IPS-18a (cell line): Measurements from ENCODE around the gene RHOA.
A peak's percentile ranks its signal among the peaks of the same experiment; 100 is the strongest.

ENCODE experiments used
- H3K27ac ChIP-seq: one replicate; pipeline ENCODE4 v1.5.1; 2013; ENCODE audit warnings: low read length
- H3K27me3 ChIP-seq: one replicate; pipeline ENCODE4 v1.6.1; 2013; ENCODE audit warnings: mild to moderate bottlenecking, low read length; ENCODE audit not compliant: control insufficient read depth, insufficient read depth
- H3K36me3 ChIP-seq: one replicate; pipeline ENCODE4 v1.6.1; 2013; ENCODE audit warnings: low read depth, low read length; ENCODE audit not compliant: control insufficient read depth
- H3K4me1 ChIP-seq: one replicate; pipeline ENCODE4 v1.6.1; 2013; ENCODE audit warnings: low read depth, low read length; ENCODE audit not compliant: control insufficient read depth
- H3K4me3 ChIP-seq: one replicate; pipeline ENCODE4 v1.5.1; 2013; ENCODE audit warnings: low read length
- H3K9ac ChIP-seq: one replicate; pipeline ENCODE4 v1.6.1; 2013; ENCODE audit warnings: mild to moderate bottlenecking, low read length, moderate library complexity
- H3K9me3 ChIP-seq: one replicate; pipeline ENCODE4 v1.6.1; 2013; ENCODE audit warnings: low read depth, low read length; ENCODE audit not compliant: control insufficient read depth

RHOA gene

DNA sequence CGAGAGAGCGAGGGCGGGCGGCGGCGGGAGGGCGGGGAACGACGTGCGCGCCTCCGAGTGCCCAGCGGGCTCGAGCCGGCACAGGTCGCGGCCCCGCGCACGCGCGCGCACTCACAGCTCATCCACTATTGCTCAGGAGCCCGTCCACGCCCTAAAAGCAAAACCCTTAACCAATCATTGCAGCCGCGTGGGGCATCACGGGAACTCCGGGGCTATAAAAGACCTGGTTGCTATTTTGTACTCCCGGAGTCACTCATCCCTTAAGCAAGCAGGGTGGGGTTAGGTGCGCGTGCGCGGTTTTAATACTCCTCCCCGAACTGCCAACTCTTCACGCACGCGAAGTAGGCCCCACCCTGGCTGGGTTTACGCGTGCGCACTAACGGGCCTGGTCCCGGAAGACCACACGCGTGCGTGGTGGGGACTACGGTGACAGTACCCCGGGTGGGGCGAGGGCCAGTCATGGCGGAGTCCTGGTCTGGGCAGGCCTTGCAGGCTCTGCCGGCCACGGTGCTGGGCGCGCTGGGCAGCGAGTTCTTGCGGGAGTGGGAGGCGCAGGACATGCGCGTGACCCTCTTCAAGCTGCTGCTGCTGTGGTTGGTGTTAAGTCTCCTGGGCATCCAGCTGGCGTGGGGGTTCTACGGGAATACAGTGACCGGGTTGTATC, at the start of gene RHOA, which contains the start of gene TCTA:
TSS of gene RHOA (minus strand) at position 9 of the 664 bp plus-strand sequence. CDS start 36,387 bp downstream, outside the sequence.
TSS of gene TCTA (plus strand) at position 456 of the 664 bp plus-strand sequence. CDS start at position 460, 4 bp downstream.
- H3K9me3 ChIP-seq: no peaks in the 10 kb centered on the region
- peak within 1 kb of the TSS; percentile 57 for H3K27ac ChIP-seq
- peak within 1 kb of the TSS; percentile 97 for H3K4me3 ChIP-seq
- no peaks in the 10 kb centered on the region for H3K27me3 ChIP-seq
- peaks cover 13% of the 10 kb centered on the region for H3K4me1 ChIP-seq
- no peaks in the 10 kb centered on the region for H3K36me3 ChIP-seq
- H3K9ac ChIP-seq: peak within 1 kb of the TSS; percentile 82

GRCh38 chr3:49460956-49461355, 49.2 kb upstream of the RHOA start:
- Histone ChIP-seq H3K9ac (peak overlapping the region; percentile 19), H3K27ac (peak overlapping the region; percentile 19), H3K4me1 (peaks cover 38% of the 10 kb centered on the region), H3K4me3 (peak overlapping the region; percentile 2), H3K9me3 (no peaks in the 10 kb centered on the region), H3K27me3 (no peaks in the 10 kb centered on the region), H3K36me3 (no peaks in the 10 kb centered on the region)

- Histone ChIP-seq H3K27ac (peak overlapping the region; percentile 52), H3K9me3 (no peaks in the 10 kb centered on the region), H3K27me3 (no peaks in the 10 kb centered on the region), H3K4me3 (no peak overlapping the region), H3K4me1 (peaks cover 38% of the 10 kb centered on the region), H3K36me3 (no peaks in the 10 kb centered on the region), H3K9ac (no peak overlapping the region)
These were observed 48.6 kb upstream of the RHOA start for GRCh38 chr3:49460188-49460890.

- no peak overlapping the region for H3K27ac ChIP-seq
- H3K36me3 ChIP-seq: no peaks in the 10 kb centered on the region
- H3K4me3 ChIP-seq: no peak overlapping the region
- H3K9me3 ChIP-seq: no peaks in the 10 kb centered on the region
- H3K4me1 ChIP-seq: peaks cover 36% of the 10 kb centered on the region
- H3K9ac ChIP-seq: no peak overlapping the region
- no peaks in the 10 kb centered on the region for H3K27me3 ChIP-seq
These were observed 44.7 kb upstream of the RHOA start for GRCh38 chr3:49456466-49456865.

GRCh38 chr3:49454898-49455681, 43.3 kb upstream of the RHOA start:
- H3K9ac ChIP-seq: no peak overlapping the region
- H3K27ac ChIP-seq: no peak overlapping the region
- H3K4me1 ChIP-seq: peaks cover 23% of the 10 kb centered on the region
- H3K9me3 ChIP-seq: no peaks in the 10 kb centered on the region
- no peak overlapping the region for H3K4me3 ChIP-seq
- no peaks in the 10 kb centered on the region for H3K36me3 ChIP-seq
- H3K27me3 ChIP-seq: no peaks in the 10 kb centered on the region

DNA sequence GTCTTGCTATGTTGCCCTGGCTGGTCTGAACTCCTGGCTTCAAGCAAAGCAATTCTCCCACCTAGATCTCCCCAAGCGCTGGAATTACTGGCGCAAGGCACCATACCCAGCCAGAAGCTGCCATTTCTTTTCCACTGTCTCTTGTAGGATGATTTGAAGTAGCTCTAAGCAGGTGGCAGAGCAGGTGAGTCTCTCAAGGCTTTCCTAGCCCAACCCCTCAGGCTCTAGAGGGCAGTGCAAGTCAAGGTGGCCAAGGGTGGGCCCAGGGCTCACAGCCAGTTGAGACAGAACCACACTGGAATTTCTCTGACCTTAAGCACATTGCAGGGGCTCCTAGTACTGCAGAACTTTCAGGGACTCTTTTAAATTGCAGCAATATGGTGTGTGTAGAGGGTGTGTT, 42.7 kb upstream of the RHOA start:
- no peak overlapping the region for H3K4me3 ChIP-seq
- H3K27me3 ChIP-seq: no peaks in the 10 kb centered on the region
- H3K27ac ChIP-seq: no peak overlapping the region
- H3K9ac ChIP-seq: no peak overlapping the region
- no peaks in the 10 kb centered on the region for H3K9me3 ChIP-seq
- no peaks in the 10 kb centered on the region for H3K36me3 ChIP-seq
- peaks cover 17% of the 10 kb centered on the region for H3K4me1 ChIP-seq

GRCh38 chr3:49453621-49454020, 41.8 kb upstream of the RHOA start:
- Histone ChIP-seq H3K36me3 (no peaks in the 10 kb centered on the region), H3K9me3 (no peaks in the 10 kb centered on the region), H3K27ac (no peak overlapping the region), H3K4me1 (peaks cover 9% of the 10 kb centered on the region), H3K9ac (no peak overlapping the region), H3K4me3 (no peak overlapping the region), H3K27me3 (no peaks in the 10 kb centered on the region)

GRCh38 chr3:49445391-49445790, 33.6 kb upstream of the RHOA start:
- Histone ChIP-seq H3K4me3 (no peak overlapping the region), H3K9me3 (no peaks in the 10 kb centered on the region), H3K4me1 (no peaks in the 10 kb centered on the region), H3K27me3 (no peaks in the 10 kb centered on the region), H3K36me3 (no peaks in the 10 kb centered on the region), H3K9ac (no peak overlapping the region), H3K27ac (no peak overlapping the region)

DNA sequence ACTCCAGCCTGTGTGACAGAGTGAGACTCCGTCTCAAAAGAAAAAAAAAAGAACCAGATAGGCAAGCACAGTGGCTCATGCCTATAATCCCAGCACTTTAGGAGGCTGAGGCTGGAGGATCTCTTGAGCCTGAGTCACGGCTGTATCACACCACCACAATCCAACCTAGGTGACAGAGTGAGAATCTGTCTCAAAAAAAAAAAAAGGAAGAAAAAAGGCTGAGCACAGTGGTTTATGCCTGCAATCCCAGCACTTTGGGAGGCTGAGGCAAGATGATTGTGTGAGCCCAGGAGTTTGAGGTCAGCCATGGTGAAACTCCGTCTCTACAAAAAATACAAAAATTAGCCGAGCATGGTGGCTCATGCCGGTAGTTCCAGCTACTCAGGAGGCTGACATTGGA, 23.0 kb upstream of the RHOA start:
- Histone ChIP-seq H3K4me3 (no peak overlapping the region), H3K27ac (no peak overlapping the region), H3K9me3 (no peaks in the 10 kb centered on the region), H3K27me3 (no peaks in the 10 kb centered on the region), H3K36me3 (no peaks in the 10 kb centered on the region), H3K9ac (no peak overlapping the region), H3K4me1 (no peaks in the 10 kb centered on the region)

DNA sequence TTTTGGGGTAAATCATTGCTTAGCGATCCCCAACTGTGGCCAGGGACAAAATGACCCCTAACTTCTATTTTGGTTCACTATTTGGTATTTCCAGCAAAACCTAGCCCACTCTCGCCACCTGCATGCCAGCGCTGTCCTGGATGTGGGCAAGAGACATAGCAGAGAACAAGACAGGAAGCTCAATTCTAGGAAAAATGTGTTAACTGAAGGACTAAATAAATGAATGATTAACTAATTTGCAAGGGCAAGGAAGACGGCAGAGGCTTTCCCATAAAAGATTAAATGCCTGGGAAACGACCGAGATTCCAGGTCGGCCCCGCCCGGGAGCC, 16.9 kb upstream of the RHOA start:
- Histone ChIP-seq H3K9ac (peak overlapping the region; percentile 84), H3K27ac (no peak overlapping the region)

DNA sequence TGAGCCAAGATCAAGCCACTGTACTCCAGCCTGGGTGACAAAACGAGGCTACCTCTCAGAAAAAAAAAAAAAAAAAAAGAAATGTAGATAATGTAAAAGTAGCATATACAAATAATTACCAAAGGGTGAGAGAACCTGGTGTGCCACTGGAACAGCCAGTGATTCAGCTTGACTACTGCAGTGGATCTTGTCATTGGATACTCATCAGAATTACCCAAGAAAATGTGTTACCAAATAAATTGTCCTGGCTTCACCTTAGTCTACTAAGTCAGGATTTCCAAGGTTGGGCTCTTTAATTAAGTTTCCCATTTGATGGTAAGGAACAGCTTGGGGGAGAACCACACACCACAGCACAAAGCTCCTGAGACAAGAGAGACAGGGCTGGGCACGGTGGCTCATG, 15.8 kb upstream of the RHOA start:
- no peaks in the 10 kb centered on the region for H3K27me3 ChIP-seq
- H3K9me3 ChIP-seq: no peaks in the 10 kb centered on the region
- no peak overlapping the region for H3K4me3 ChIP-seq
- peaks cover 6% of the 10 kb centered on the region for H3K4me1 ChIP-seq
- H3K36me3 ChIP-seq: no peaks in the 10 kb centered on the region
- no peak overlapping the region for H3K9ac ChIP-seq
- no peak overlapping the region for H3K27ac ChIP-seq

More for the DNA sequence above, 16.9 kb upstream of the RHOA start:
- Histone ChIP-seq H3K36me3 (no peaks in the 10 kb centered on the region), H3K9me3 (no peaks in the 10 kb centered on the region), H3K4me1 (no peaks in the 10 kb centered on the region), H3K4me3 (peak overlapping the region; percentile 85), H3K27me3 (no peaks in the 10 kb centered on the region)
